GM12864 (cell line): Measurements from ENCODE around the gene ZFC3H1.
A peak's percentile ranks its signal among the peaks of the same experiment; 100 is the strongest.

Experiments
- DNase-seq: peaks from one replicate; pipeline ENCODE4 v3.0.0-alpha.2; 2011; ENCODE audit warnings: low read depth
- H3K4me3 ChIP-seq: 2 replicates; pipeline ENCODE4 v1.5.1; 2011; ENCODE audit warnings: mild to moderate bottlenecking, low read depth, low read length, control low read depth
- CTCF ChIP-seq: IDR thresholded peaks from 2 replicates; pipeline ENCODE4 v1.5.1; 2011; ENCODE audit warnings: low read depth, mild to moderate bottlenecking, moderate library complexity, low read length, control low read depth, inconsistent platforms; ENCODE audit errors: missing control alignments

ZFC3H1 gene, protein sequence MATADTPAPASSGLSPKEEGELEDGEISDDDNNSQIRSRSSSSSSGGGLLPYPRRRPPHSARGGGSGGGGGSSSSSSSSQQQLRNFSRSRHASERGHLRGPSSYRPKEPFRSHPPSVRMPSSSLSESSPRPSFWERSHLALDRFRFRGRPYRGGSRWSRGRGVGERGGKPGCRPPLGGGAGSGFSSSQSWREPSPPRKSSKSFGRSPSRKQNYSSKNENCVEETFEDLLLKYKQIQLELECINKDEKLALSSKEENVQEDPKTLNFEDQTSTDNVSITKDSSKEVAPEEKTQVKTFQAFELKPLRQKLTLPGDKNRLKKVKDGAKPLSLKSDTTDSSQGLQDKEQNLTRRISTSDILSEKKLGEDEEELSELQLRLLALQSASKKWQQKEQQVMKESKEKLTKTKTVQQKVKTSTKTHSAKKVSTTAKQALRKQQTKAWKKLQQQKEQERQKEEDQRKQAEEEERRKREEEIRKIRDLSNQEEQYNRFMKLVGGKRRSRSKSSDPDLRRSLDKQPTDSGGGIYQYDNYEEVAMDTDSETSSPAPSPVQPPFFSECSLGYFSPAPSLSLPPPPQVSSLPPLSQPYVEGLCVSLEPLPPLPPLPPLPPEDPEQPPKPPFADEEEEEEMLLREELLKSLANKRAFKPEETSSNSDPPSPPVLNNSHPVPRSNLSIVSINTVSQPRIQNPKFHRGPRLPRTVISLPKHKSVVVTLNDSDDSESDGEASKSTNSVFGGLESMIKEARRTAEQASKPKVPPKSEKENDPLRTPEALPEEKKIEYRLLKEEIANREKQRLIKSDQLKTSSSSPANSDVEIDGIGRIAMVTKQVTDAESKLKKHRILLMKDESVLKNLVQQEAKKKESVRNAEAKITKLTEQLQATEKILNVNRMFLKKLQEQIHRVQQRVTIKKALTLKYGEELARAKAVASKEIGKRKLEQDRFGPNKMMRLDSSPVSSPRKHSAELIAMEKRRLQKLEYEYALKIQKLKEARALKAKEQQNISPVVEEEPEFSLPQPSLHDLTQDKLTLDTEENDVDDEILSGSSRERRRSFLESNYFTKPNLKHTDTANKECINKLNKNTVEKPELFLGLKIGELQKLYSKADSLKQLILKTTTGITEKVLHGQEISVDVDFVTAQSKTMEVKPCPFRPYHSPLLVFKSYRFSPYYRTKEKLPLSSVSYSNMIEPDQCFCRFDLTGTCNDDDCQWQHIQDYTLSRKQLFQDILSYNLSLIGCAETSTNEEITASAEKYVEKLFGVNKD (N-terminal part only)

GRCh38 chr12:71663561-71664410, at the start of gene ZFC3H1, which contains the start of gene THAP2:
Gene ZFC3H1, minus strand, starts transcription at chr12:71663848. Its CDS starts 238 bp downstream, at chr12:71663610.
Gene THAP2, plus strand, starts transcription at chr12:71664301. Its CDS starts 209 bp downstream, at chr12:71664510.
- peak within 1 kb of the TSS; percentile 78 for H3K4me3 ChIP-seq
- peak; percentile 33 for TF ChIP-seq CTCF
- DNase-seq = peak; percentile 99

GRCh38 chr12:71710276-71711125, 46.9 kb upstream of the ZFC3H1 start:
- no peak for TF ChIP-seq CTCF
- no peak for DNase-seq
- H3K4me3 ChIP-seq = no peak overlapping the region

- no peak for DNase-seq
- no peak for TF ChIP-seq CTCF
- H3K4me3 ChIP-seq = no peak overlapping the region
Observed at GRCh38 chr12:71708658-71709057, 45.0 kb upstream of the ZFC3H1 start.

- H3K4me3 ChIP-seq = no peak overlapping the region
- no peak for TF ChIP-seq CTCF
- DNase-seq = no peak
Observed at GRCh38 chr12:71704920-71705319, 41.3 kb upstream of the ZFC3H1 start.

- H3K4me3 ChIP-seq = no peak overlapping the region
- TF ChIP-seq CTCF = no peak
- DNase-seq = no peak
Observed at GRCh38 chr12:71703206-71703605, 39.6 kb upstream of the ZFC3H1 start.
